Measurements from ENCODE around the gene MORF4L1. TPM values are rescaled to one million over a fixed set of nuclear protein-coding genes. Genes with fewer than 3 reads are reported as not detected.
"Not testable (repeated sequence)": the region's sequence is repeated elsewhere in the genome, so short reads cannot be mapped to it uniquely, and the experiment has no call there.

Gene MORF4L1
- total RNA-seq, 1 donor from 2014 or later: 697 TPM

GRCh38 chr15:78902281-78903032 lies 29.8 kb downstream of the MORF4L1 start:
- DNase-seq: not testable (repeated sequence)

- DNase-seq: no peak
These were observed 32.1 kb downstream of the MORF4L1 start for GRCh38 chr15:78904599-78905358.

GRCh38 chr15:78906316-78906620 lies 33.6 kb downstream of the MORF4L1 start:
- DNase-seq: no peak

- DNase-seq: no peak
These were observed 34.9 kb downstream of the MORF4L1 start for GRCh38 chr15:78907577-78907976.

- no peak for DNase-seq
These were observed 36.5 kb downstream of the MORF4L1 start for GRCh38 chr15:78909160-78909695.

- DNase-seq: no peak
These were observed 37.1 kb downstream of the MORF4L1 start for GRCh38 chr15:78909791-78910228.

- no peak for DNase-seq
These were observed 37.6 kb downstream of the MORF4L1 start for GRCh38 chr15:78910271-78910670.

- DNase-seq: no peak
These were observed 39.6 kb downstream of the MORF4L1 start for GRCh38 chr15:78912316-78912715.

GRCh38 chr15:78913012-78913411 lies 40.3 kb downstream of the MORF4L1 start:
- DNase-seq: no peak

- no peak for DNase-seq
These were observed 41.5 kb downstream of the MORF4L1 start for GRCh38 chr15:78914027-78914764.

- no peak for DNase-seq
These were observed 42.8 kb downstream of the MORF4L1 start for GRCh38 chr15:78915341-78916087.

- no peak for DNase-seq
These were observed 43.4 kb downstream of the MORF4L1 start for GRCh38 chr15:78916088-78916487.

- DNase-seq: no peak
These were observed 45.2 kb downstream of the MORF4L1 start for GRCh38 chr15:78917888-78918287.

- DNase-seq: no peak
These were observed 48.8 kb downstream of the MORF4L1 start for GRCh38 chr15:78921517-78921916.

- DNase-seq: no peak
These were observed 49.2 kb downstream of the MORF4L1 start for GRCh38 chr15:78921940-78922339.

- DNase-seq: no peak
These were observed 49.8 kb downstream of the MORF4L1 start for GRCh38 chr15:78922527-78922926.

- DNase-seq: no peak
These were observed 50.3 kb downstream of the MORF4L1 start for GRCh38 chr15:78923015-78923414.

- no peak for DNase-seq
These were observed 51.0 kb downstream of the MORF4L1 start for GRCh38 chr15:78923480-78924360.

GRCh38 chr15:78925076-78925624 lies 52.5 kb downstream of the MORF4L1 start:
- no peak for DNase-seq

- no peak for DNase-seq
These were observed 53.5 kb downstream of the MORF4L1 start for GRCh38 chr15:78925956-78926743.

Measured in occipital lobe (tissue), 2 donors.